ENCODE results near the gene LRP1.

- TF ChIP-seq CTCF (IDR thresholded peaks at IDR 0.05): no peak
- no peak for TF ChIP-seq REST (IDR thresholded peaks at IDR 0.05; ENCODE audit: insufficient read depth in 1 of 2, low read depth in 2 of 2, low read length in 1 of 2)
- TF ChIP-seq POLR2AphosphoS5 (IDR thresholded peaks at IDR 0.05; ENCODE audit: low read depth, low read length): no peak
- TF ChIP-seq TCF7L2 (IDR thresholded peaks at IDR 0.05; ENCODE audit: low read depth, low read length): no peak
- TF ChIP-seq SIN3A (IDR thresholded peaks at IDR 0.05; ENCODE audit: borderline replicate concordance, insufficient read depth, low read depth, low read length): no peak
Observed at GRCh38 chr12:57178213-57178612, 49.9 kb downstream of the LRP1 start.
